ENCODE measurements around the gene PLCXD1.

- TF ChIP-seq CTCF (IDR thresholded peaks at IDR 0.05), result no peak
- no peak for TF ChIP-seq POLR2A (IDR thresholded peaks at IDR 0.05)
- no peak for TF ChIP-seq POLR2AphosphoS5 (IDR thresholded peaks at IDR 0.05; ENCODE audit: insufficient read depth in 1 of 2, low read depth in 1 of 2)
These were observed 6.5 kb downstream of the PLCXD1 start for GRCh38 chrX:287670-288069.

Measured in vagina (tissue), 2 donors.